ENCODE data around the gene ZGLP1. TPM values are rescaled to one million over a fixed set of nuclear protein-coding genes. Genes with fewer than 3 reads are reported as not detected.

Gene ZGLP1
- polyA plus RNA-seq, 3 donors, result 5.8 to 10.2 (median 7.5) TPM

DNA sequence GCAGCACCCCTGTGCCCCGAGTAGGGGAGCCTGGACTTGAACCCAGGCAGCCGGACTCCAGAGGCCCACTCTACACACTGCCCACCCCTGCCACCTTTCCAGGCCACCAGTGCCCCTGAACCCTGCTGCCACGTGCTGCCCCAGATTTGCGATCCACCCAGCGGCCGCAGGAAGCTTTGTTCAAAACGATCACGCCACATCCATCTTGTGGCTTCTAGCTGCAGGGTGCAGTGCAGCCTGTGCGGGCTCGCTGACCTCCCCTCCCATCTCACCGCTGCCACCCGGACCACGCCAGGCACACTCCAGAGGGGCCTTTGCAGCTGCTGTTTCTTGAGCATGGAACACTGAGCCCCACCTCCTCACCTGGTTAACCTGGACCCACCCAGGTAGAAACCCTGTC is 19.9 kb upstream of the ZGLP1 start:
- no peak for DNase-seq

DNA sequence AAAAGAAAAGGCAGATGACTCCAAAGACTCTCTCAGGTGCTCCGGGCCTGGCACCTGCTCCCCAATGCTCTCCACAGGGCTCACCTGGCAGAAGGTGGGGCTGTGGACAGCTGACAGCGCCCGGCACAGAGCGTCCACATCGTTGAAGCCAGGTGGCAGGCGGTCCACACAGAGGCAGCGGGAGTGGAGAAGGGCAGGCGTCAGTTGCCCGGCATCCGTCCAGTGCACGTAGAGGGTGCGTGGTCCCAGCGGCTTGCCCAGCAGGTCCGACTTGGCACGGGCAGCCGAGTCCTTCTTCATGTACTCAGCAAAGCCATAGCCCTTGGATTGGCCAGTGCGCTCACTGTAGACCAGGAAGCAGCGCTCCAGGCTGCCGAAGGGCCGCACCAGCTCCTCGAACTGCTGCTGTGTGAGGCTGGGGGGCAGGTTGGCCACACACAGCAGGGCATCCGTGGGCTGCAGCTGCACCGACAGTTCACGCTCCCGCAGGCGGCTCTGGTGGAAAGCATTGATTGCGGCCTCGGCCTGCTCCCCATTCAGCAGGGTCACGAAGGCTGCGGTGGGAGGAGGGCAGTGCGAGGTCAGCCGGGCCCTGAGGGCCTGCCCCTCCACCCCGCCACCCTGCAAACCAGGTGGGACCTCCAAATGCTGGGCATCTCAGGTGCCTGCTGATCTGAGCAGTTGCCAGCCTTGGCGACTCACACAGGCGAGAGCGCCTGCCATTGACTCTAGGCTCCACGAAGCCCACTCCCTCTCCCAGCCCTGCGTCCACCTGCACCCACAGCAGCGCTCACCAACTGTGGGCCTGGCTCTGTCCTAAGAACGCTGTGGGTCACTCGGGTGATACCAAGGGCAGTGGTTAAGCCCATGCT is 19.2 kb upstream of the ZGLP1 start:
- no peak for DNase-seq

DNA sequence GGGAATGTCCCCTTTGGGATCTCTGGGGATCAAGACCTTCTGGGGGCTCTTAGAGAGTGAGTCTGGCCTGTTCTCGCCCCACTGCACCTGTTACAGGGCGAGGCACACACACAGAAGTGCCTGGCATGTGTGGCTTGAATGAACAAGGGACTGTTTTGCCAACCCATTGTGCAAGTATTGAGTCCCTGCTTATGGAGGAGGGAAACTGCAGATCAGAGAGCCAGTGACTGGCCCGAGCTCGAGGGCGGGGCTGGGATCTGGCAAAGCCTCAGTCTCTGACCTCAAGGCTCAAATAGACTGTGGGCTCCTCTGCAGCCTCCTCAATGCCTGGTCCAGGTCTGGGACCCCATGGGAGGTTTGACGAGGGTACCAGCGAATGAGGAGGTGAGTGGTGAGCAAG is 18.2 kb upstream of the ZGLP1 start:
- no peak for DNase-seq

DNA sequence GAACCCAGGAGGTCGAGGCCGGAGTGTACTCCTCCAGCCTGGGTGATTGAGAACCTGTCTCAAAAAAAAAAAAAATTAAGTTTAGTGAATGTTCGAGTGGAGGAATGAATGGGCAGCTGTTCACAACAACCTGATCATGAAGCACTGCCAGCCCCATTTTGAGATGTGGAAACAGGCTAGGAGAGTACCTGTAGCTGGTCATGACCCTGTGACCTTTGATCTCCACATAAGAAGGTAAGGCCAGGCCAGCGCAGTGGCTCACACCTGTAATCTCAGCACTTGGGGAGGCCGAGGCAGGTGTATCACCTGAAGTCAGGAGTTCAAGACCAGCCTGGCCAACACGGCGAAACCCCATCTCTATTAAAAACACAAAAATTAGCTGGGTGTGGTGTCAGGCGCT is 16.1 kb upstream of the ZGLP1 start:
- no peak for DNase-seq

DNA sequence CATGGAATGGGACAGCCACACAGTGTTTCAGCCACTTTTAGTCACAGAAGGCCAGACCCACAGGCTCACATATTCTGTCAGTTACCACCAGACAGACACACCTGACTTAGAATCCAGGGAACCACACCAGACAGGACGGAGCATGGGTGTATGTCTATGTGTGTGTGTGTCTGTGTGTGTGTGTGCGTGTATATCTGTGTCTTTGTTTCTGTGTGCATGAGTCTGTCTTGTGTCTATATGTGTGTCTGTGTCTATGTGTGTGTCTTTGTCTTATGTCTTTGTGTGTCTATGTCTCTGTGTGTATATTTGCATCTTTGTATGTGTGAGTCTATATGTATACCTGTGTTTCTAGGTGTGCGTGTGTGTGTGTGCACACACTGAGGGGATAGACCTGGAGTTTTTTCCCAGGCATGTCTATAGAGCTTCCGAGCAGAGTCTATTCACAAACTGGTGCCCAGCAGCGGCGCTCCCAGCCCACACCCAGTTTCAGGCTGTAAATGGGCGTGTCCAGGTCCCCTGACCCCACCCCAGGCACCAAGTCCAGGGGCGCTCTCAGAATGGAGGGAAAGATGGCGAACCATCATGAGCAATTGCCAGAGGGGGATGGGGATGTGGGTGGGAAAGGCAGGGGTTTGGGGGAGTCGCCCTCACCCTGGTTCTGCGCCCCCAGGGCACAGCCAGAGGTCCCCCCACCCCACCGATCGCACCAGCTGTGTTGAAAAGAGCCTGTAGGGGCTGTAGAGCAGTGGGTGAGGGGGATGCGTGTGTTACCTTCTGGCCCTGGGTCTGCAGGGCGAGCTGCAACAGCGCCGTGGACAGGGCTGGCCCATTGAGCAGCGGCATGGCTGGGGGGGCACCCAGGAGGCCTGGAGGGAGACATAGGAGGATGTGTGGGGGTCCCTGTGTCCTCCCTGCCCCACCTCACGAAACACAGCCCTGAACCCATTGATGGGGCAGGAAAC is 12.5 kb upstream of the ZGLP1 start:
- DNase-seq, result no peak

DNA sequence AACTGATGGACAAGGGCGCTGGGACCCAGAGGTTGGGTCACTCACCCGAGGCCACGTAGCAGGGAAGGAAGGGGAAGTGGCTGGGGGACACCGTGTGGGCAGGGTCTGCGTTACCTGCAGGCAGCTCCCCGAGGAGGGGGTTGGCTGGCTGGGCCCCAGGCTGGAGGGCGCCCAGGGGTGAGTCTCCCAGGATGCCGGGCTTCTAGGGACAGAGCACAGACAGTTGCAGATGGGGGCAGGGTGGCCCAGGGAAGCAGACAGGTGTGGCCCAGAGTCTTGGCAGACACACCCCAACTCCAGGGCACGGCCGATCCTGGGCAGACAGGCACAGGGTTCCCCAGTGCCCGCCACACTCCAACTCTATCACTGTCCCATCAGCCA is 11.8 kb upstream of the ZGLP1 start:
- DNase-seq, result no peak

DNA sequence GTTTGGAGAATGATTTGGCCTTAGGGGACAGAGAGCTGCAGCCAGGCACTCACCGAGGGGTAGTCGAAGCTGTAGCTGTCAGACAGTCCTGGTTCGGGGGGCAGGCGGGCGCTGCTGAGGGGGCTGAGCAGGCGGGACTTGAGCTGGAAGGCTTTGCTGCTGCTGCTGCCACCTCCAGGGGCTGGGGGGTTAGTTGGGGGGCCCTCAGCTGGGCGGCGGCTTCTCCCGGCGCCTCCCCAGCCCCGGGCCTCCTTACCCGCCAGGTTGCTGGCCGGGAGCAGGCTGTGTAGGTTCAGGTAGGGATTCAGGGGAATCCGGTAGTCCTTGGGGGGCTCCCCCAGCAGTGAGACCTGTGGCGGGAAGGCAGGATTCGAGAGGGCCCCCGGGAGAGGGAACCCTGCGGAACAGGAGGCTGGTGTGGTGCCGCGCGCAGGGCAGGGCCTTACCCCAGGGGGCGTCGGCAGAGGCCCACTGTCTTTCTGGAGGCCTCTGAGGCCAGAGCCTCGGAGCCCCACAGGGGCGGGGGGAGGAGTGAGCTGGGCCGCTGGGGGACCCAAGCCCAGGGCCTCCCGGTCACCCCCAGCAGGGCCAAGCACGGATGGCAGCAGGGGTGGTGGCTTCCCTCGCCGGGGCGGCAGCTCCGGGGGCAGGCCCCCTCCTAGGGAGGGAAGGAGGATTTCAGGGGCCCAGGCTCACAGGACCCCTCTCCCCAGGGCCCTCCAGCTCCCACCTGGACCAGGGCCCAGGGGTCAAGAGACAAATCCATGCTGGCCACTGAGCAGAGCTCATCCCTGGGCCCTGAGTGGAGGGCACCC is 11.2 kb upstream of the ZGLP1 start:
- DNase-seq, result no peak

DNA sequence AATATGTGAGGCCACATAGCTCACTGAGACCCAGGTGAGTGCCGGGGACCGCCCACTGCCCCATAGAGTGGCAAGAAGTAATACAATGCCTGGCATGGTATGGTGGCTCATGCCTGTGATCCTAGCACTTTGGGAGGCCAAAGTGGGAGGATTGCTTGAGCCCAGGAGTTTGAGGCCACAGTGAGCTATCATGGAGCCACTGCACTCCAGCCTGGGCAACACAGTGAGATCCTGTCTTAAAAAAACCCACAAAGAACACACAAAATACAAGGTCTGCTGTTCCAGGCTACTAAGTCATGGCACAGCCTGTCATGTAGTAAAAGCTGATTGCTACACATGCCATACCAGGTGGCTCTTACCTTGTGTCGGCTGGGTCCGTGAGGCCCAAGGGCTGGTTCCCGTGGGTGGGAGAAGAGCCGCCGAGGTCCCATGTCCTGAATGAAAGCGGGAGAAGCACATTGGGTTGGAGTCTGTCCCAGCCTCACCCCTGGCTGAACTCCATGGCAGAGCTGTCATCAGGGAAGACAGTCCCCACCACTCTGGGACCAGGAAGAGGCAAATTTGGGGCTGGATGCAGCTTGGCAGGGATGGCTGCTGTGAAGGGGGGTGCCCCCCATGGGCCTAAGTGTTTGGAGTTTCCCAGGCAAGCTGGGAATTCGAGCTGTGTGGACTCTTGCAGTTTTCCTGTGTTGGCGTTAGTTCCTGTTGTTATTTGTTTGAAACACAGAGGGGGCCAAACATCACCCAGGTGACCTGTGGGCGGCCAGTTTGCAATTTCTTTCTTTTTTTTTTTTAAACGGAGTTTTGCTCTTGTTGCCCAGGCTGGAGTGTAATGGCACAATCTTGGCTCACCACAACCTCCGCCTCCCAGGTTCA is 9.4 kb upstream of the ZGLP1 start:
- DNase-seq, result no peak

DNA sequence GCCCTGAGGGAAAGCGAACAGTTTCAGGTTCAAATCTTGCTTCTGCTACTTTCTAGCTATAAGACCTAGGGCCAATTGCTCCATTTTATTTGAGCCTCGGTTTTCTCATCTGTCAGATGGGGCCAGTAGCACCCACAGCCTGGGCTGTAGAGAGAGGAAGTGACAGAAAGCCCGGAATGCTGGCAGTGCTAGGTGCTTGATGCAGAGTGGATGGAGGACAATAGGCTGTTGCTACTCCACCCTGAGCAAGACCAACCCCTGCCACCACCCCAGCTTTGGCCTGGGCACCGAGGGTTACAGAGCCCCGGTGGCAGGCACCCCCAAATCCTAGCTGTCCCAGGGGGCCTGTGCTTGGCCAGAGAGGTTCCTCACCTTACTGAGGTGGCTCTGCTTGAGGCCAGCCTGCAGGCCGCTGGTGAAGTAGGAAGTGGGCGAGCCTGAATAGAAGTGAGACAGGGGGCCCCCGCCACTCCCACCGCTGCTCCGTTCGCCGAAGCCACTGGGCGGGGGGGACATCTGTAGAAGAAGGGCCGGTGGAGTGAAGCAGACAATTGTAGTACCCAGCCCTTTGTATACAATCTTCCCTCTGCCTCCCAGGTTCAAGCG is 8.3 kb upstream of the ZGLP1 start:
- no peak for DNase-seq

DNA sequence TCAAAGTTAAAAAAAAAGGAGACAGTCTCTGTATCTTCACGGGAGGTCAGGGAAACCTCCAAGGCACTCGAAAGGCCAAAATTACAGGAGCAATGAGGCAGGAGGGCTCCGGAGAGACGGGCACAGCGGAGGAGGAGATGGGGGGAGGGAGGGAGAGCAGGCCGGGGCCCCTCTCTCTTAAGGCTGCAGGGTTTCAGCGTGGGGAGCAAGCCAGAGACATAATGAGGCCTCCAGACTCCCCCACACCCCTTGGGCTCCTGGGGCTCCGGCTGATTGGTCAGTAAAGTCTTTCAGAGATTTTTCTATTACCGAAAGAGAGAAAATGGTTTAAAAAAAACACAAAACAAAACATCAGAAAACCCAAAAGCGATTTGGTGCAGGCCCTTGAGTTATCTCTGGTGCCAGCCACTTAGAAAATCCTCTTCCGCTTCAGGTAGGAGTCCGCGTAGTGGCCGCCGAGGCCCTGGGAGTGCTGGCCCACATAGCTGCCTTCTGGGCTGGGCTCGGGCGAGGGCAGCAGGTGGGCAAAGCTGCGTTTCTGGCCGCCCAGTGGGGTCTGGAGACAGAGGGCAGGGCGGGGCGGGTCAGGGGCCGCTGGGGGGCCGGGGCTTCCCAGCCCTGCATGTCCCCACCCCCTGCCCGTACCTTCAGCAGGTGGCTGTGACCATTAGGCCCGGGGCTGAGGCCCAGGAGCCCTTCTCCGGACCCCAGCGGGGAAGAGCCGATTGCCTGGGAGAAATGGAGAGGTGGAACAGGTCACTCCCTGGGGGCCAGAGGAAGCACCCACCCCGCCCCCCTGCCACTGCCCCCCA is 7.6 kb upstream of the ZGLP1 start:
- no peak for DNase-seq

DNA sequence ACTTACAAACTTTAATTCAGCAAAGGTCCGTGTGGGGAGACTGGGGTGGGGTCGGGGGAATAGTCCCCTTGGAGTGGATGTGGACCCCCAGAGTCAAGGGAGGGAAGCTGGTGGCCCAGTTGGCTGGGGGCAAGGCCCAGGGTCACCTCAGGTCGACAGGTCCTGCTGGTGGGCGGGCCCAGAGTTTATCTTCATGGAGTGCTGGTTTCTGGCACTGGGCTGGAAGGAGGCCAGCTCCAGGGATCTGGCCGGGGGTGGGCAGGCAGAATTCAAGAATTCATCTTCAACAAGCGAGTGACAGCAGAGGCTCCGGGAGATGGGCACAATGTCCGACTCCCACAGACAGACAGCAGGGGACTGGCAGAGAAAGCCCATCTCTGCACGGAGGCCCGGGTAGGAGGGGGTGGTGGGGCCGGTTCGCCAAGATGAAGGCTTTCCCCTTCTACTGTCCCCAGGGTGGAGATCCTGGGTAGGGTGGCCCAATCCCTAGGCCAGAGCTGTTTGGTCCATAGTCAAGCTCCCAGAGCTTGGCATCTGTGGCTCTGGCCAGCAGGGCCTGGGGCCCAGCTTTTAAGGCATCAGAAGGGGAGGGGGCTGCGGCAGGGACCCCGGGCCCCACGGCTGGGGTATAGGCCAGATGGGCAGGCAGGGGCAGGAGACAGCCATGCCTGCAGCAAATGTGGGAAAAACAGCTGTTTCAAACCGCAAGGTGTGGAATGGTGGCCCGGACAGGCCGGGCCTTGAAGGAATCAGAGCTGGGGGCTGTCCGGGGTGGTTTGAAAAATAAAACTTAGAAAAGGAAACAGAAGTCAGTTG is 6.8 kb upstream of the ZGLP1 start:
- no peak for DNase-seq

DNA sequence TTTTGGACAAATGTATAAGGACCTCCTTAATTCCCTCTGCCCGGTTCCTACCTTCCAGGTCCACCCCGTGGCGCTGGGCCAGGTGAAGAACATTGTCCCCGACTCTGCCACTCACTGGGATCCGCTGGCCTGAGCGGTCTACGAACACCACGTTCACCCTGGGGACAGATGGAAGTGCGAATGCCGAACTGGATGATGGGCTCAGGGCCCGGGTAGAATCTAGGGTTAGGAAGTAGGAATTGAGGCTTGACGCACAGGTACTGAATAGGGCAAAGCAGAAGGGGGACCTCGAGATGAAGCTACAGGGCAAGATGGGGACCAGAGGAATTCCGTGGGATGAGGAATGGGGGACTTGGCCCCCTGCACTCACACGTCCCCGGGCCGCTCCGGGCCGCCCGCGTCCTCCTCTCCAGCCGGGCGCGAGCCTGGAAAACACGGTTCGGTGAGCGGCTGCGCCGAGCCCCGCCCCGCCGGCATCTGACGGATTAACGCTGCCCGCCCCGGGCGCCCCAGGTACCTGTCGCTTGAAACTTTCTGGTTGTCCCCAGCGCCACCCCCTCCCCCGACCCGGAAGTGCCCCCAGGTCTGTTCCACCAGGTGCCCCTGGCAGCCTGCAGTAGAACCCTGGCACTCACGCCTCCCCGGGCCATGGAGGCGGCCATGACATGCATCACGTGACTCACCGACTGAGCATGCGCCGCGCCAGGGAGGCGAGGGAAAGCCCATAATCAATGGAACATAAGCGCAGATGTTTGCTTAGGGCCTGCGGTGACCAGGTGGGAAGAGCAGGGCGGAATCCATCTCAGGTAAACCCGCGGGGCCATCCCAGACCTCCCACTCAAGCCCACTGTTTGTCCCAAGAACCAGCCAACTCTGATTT is 6.0 kb upstream of the ZGLP1 start, which contains the start of gene FDX2:
Gene FDX2 (minus strand): TSS at position 681 of the 880 bp plus-strand sequence. CDS start 19 bp downstream, at position 662.
- peak; percentile 79 for DNase-seq

DNA sequence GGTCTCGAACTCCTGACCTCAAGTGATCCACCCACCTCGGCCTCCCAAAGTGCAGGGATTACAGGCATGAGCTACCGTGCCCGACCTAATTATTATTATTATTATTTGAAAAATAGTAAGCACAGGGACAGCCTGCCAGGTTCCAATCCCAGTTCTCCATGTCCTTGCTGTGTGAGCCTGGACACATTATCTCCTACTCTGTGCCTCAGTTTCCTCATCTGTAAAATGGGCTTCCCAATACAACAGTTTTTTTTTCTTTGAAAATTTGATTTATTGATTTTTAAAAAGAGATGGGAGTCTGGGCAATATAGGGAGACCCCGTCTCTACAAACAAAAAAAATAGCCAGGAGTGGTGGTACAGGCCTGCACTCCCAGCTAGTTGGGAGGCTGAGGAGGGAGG is 3.3 kb downstream of the ZGLP1 start:
- DNase-seq, result no peak

DNA sequence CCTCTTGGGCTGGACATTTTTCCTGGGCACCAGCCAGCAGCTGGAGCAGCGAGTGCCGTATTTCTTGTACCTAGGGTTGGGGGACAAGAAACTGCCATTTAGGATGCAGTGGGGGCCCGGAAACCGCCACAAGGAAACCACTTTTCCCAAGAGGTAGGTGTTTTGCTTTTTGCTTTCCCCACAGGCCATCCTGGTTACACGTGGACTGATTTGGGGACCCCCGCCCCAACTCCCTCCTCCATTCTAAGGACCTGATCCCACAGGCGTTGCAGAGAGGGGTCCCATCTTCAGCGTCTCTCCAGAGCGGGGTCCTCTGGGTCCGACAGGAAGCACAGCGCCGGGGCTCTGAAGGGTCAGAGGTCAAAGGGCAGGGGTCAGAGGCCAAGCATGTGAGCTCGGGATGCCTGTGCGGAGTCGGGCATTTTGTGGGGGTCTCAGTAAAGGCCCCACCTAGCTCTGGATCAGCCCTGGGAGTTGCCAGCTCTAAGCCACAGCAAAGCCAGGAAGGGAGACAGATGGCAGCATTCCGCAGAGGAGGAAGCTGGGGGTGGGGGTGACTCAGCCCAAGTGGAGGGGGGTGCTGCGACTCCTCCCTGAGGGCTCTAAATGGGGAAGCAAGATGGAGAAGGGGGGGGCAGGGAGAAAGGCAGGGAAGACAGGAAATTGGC is 4.3 kb downstream of the ZGLP1 start:
- DNase-seq, result no peak

DNA sequence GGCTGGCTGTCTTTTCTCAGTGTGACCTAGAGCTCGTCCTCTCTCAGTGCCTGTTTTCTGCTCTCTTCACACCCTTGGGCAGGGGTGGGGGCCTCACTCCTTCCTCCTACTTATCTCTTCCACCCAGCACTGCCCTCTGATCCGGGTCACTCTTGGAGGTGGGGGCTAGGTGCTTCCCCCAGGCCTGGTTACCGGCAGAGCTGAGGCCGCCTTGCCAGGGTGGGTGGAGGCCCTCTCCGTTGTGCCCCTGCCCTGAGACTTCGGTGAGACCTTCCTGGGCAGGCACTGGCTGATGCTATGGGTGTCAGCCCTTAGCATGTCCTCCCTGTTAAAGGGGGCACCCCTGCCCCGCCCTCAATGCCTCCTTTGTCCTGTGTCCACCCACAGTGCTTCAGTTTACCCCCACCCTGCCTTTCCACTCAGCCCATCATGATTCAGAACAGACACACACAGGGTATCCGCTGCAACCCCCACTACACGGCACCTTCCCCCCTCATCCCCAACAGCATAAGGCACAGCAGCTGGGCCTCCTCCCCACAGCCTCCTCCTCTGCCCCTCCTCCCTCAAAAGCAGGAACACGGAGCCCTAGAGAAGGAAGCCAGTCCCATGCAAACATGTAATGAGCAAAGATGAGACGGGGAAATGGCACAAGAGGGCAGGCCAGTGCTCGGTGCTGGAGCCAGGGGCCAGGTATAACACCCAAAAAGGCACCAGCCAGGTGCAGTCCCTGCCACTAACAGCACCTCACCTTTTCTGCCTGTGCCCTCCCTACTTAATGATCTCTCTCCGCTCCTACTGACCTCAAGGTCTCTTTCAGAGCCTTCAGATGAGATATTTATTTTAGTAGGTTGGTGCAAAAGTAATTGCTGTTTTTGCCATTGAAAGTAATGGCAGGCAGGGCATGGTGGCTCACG is 9.8 kb downstream of the ZGLP1 start:
- no peak for DNase-seq

Measured in renal pelvis (tissue), 4 donors.